T-helper 1 cell (primary cell): ENCODE results near the gene OR10S1.
"Not testable (repeated sequence)": the region's sequence is repeated elsewhere in the genome, so short reads cannot be mapped to it uniquely, and the experiment has no call there.

Source experiments
- DNase-seq, 5 donors: peaks; one replicate each; pipeline ENCODE4 v3.0.0-alpha.2; 2012 to 2020
- total RNA-seq, 4 donors: gene quantifications; one replicate each; lab custom pipeline; 2026; lab: John Stamatoyannopoulos, UW

The OR10S1 gene
- total RNA-seq: 0 reads per million in 4 donors

GRCh38 chr11:123977731-123978347 is at the start of gene OR10S1:
Gene OR10S1 (minus strand): TSS chr11:123977781. CDS start chr11:123977664, 117 bp downstream.
- no peak for DNase-seq

- no peak for DNase-seq
Observed at GRCh38 chr11:124026498-124026897, 48.9 kb upstream of the OR10S1 start, which contains the start of gene OR10G8. Gene OR10G8 (plus strand): TSS chr11:124026798. CDS start chr11:124029623, 2,825 bp downstream.

- DNase-seq: not testable (repeated sequence)
Observed at GRCh38 chr11:124015837-124016236, 38.3 kb upstream of the OR10S1 start.

- no peak for DNase-seq
Observed at GRCh38 chr11:124012697-124013096, 35.1 kb upstream of the OR10S1 start, which contains the start of gene OR10G4. Gene OR10G4 (plus strand): TSS chr11:124012997. CDS start chr11:124015575, 2,578 bp downstream.

- DNase-seq: no peak
Observed at GRCh38 chr11:123995119-123995518, 17.5 kb upstream of the OR10S1 start, which contains the start of gene OR10G6. Gene OR10G6 (minus strand): TSS chr11:123995161. CDS start chr11:123995161, 0 bp downstream.

GRCh38 chr11:123979311-123979710 is 1.7 kb upstream of the OR10S1 start:
- no peak for DNase-seq

- no peak for DNase-seq
Observed at GRCh38 chr11:123976770-123977560, 616 bp downstream of the OR10S1 start.

- DNase-seq: no peak
Observed at GRCh38 chr11:123973816-123974215, 3.8 kb downstream of the OR10S1 start.

- DNase-seq: no peak
Observed at GRCh38 chr11:123956752-123957151, 20.8 kb downstream of the OR10S1 start.

- DNase-seq: no peak
Observed at GRCh38 chr11:123945132-123945531, 32.4 kb downstream of the OR10S1 start.

GRCh38 chr11:123943738-123944137 is 33.8 kb downstream of the OR10S1 start, which contains the start of gene OR6T1:
Gene OR6T1 (minus strand): TSS chr11:123943838. CDS start chr11:123943838, 0 bp downstream.
- DNase-seq: no peak

- DNase-seq: no peak
Observed at GRCh38 chr11:123942413-123942812, 35.2 kb downstream of the OR10S1 start.

- no peak for DNase-seq
Observed at GRCh38 chr11:123939317-123939716, 38.3 kb downstream of the OR10S1 start, which contains the start of gene OR4D5. Gene OR4D5 (plus strand): TSS chr11:123939617. CDS start chr11:123939617, 0 bp downstream.
